GM12878 (cell line): ENCODE data around the gene CARD19.

Experiments
- CTCF ChIP-seq, 3 experiments: IDR thresholded peaks in 2 of 3; conservative IDR thresholded peaks in 1 of 3; 2 replicates each; pipeline ENCODE4 v1.5.1; 2011; ENCODE audit warnings: low read depth in 3 of 3, low read length in 3 of 3, mild to moderate bottlenecking in 3 of 3, control low read depth in 2 of 3, moderate library complexity in 2 of 3, inconsistent platforms in 1 of 3, mixed read lengths in 1 of 3; ENCODE audit not compliant: control insufficient read depth in 2 of 3, insufficient read depth in 1 of 3; ENCODE audit errors: extremely low read depth in 1 of 3
- EP300 ChIP-seq, 2 experiments: fragments of 150-350 bp in 1 of 2; IDR thresholded peaks; 2 replicates each; pipeline ENCODE4 v1.6.1; 2011 to 2012; ENCODE audit warnings: low read depth in 2 of 2, low read length in 2 of 2, borderline replicate concordance in 1 of 2, improper control_type of control experiment in 1 of 2, inconsistent platforms in 1 of 2; ENCODE audit not compliant: control insufficient read depth in 1 of 2
- PAX8 ChIP-seq: fragments of 450-650 bp; IDR thresholded peaks from 2 replicates; pipeline ENCODE4 v1.6.1; 2017; ENCODE audit warnings: mild to moderate bottlenecking, moderate library complexity
- POLR2A ChIP-seq: IDR thresholded peaks from 2 replicates; pipeline ENCODE4 v1.6.1; 2011; ENCODE audit warnings: low read depth, mild to moderate bottlenecking, low read length
- POLR2AphosphoS5 ChIP-seq: IDR thresholded peaks from 2 replicates; pipeline ENCODE4 v1.6.1; 2011; ENCODE audit warnings: mild to moderate bottlenecking, low read length, inconsistent platforms
- RCOR1 ChIP-seq: conservative IDR thresholded peaks from 2 replicates; pipeline ENCODE4 v1.6.1; 2012; ENCODE audit warnings: low read depth, low read length, improper control_type of control experiment
- STAT1 ChIP-seq: fragments of 450-650 bp; conservative IDR thresholded peaks from 2 replicates; pipeline ENCODE4 v1.6.1; 2014; ENCODE audit warnings: antibody characterized with exemption, mild to moderate bottlenecking
- TF ChIP-seq, protein P1 (sequence below): IDR thresholded peaks from 2 replicates; pipeline ENCODE4 v1.6.1; 2011; ENCODE audit warnings: low read depth, mild to moderate bottlenecking, low read length, moderate library complexity, borderline replicate concordance; ENCODE audit errors: extremely low read depth

- TF ChIP-seq, protein P1, sequence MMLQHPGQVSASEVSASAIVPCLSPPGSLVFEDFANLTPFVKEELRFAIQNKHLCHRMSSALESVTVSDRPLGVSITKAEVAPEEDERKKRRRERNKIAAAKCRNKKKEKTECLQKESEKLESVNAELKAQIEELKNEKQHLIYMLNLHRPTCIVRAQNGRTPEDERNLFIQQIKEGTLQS = no peak
- TF ChIP-seq CTCF (IDR thresholded peaks at IDR 0.05 in 2 of 3, conservative IDR thresholded peaks at IDR 0.05 in 1 of 3; ENCODE audit: control insufficient read depth in 2 of 3, extremely low read depth in 1 of 3, insufficient read depth in 1 of 3, low read depth in 3 of 3, low read length in 3 of 3) (no peak), RCOR1 (no peak), STAT1 (no peak), PAX8 (no peak), POLR2AphosphoS5 (no peak), EP300 (IDR thresholded peaks at IDR 0.05; ENCODE audit: borderline replicate concordance in 1 of 2, control insufficient read depth in 1 of 2, low read depth in 2 of 2, low read length in 2 of 2) (no peak), POLR2A (no peak)
Observed at GRCh38 chr9:93134740-93135444, 38.9 kb downstream of the CARD19 start.
